NCI-H2029 treated with DMSO at 0.1 percent for 48 hours (cell line): ENCODE measurements around the gene THSD7B.

Source experiments
- DNase-seq: peaks from one replicate; lab custom pipeline; 2025; lab: John Stamatoyannopoulos, UW

THSD7B gene

DNA sequence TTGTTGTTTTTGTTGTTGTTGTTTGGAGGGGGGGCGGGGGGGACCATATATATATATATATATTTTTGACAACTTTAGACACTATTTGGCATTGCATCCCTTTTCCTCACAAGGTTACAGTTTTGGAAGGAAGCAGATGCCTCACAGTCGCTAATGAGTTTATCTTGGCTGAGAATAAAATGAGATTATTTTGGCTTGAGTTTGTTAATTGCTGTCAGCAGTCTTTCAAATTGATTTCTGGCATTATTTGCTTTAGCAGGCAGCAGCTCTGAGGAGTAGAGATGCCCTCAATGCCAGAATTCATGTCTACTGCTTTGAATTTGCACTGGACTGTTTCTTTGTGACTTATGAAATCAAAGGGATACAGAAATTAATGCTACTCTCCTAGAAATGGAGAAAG is 603.8 kb downstream of the THSD7B start:
- DNase-seq = no peak

DNA sequence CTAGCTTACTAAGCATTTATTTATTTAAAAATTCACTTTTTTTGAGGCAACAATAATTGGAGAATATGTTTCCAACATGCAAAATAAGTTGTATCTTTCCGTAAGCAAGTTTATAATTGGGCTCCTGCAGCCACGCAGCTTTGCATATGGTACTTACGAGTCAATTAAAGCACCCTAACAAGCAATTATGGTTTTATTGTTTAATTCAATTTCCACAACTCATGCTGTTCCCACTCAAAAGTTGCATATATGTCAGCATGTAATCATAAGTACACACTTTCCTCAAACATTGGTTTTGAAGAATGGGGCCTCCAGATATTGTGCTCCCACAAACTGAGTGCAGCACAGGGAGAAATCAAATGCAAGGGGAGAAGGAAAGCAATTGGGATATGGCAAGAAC is 613.8 kb downstream of the THSD7B start:
- DNase-seq = no peak

- DNase-seq = no peak
Observed at GRCh38 chr2:137380610-137381009, 615.3 kb downstream of the THSD7B start.

- no peak for DNase-seq
Observed at GRCh38 chr2:137381731-137382130, 616.4 kb downstream of the THSD7B start.

- DNase-seq = no peak
Observed at GRCh38 chr2:137383391-137383790, 618.0 kb downstream of the THSD7B start.

DNA sequence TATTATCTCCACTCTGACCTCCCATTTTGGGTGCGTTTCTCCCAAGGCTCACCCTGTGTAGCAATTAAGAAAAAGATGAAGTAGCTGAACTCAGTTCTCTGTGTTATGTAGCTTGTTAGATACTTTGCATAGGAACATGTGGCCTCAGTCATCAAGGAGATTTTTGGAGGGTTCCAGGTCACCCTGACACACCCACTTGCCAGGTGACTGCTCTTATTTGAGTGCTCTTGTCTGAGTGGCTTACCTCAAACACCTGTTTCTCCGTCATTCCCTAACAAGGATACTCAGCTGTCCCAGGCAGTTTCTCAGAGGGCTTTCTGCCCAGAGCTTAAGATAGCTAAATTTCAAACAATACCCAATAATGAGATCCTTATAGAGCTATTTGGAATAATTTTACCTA is 621.7 kb downstream of the THSD7B start:
- DNase-seq = no peak

DNA sequence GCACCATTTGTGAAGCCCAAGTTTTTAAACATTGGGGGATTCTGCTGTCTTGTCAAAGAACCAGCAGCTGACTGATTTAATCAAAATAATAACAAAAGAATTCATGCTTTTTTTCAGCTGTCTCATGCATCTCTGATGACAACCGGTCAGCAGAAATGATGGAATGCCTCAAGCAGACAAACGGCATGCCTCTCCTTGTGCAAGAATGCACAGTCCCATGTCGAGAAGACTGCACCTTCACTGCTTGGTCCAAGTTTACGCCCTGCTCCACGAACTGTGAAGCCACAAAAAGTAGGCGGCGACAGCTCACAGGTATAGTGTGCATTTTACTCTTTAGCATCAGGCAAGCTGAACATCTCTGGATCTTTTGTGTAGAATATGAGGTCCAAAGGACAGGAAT is 640.2 kb downstream of the THSD7B start:
- no peak for DNase-seq

DNA sequence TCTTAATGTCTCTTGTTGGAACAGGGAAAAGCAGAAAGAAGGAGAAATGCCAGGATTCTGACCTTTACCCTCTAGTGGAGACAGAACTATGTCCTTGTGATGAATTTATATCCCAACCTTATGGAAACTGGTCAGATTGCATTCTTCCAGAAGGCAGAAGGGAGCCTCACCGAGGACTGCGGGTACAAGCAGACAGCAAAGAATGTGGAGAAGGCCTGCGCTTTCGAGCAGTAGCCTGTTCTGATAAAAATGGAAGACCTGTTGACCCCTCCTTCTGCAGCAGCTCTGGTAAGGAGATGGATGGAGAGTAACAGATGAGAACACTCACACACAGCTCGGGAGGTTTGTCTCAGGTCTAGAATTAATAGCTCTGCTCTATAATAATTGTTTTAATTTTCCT is 646.2 kb downstream of the THSD7B start:
- no peak for DNase-seq

DNA sequence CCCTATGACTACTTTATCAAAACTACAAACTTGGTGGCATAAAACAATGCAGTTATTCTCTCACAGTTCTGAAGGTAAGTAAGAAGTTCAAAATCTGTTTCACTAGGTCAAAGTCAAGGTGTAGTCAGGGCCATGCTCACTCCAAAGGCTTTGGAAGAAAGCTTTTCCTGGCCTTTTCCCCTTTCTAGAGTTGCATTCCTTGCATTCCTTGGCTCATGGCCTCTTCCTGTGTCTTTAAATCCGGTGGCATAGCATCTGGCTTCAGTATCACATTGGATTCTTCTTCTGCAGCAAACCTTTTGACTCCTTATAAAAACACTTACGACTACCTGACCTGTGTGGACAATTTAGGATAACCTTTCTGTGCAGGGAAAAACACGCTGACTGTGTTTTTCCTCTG is 655.4 kb downstream of the THSD7B start:
- no peak for DNase-seq

DNA sequence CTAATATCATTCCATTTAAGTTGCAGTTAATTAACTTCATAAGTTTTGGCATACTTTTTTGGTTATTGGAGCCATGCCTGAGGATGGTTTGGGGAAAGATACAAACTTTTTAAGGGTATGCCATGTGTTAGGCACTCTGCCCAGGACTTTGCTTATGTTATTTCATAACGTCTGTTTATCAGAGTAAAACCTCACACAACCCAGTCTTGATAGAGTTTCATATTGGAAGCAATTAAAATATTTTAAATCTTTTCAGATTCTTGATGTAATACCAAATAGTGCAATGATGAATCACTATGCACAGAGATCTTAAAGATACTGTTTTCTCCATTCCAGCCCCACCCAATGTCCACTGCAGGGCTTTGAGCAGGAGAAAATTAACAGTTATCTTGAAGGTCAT is 669.8 kb downstream of the THSD7B start:
- no peak for DNase-seq

DNA sequence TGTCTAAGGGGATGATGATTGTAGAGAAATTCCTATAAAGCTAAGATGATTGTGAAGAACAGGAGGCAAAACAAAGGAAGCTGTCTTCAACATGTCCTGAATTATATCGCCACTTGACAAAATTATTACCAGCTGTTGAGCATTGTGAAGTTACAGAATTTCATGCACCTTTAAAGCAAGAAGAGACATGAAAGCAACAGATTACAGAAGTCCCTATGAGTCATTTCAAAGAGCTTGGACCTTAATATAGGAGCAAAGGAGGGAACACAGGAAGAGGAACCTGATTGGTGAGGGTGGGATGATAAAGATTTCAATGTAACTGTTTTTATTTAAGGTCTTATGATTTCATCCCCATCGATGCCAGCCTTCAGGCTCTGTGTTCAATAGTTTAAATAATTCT is 672.0 kb downstream of the THSD7B start:
- no peak for DNase-seq

GRCh38 chr2:137444970-137445369 is 679.6 kb downstream of the THSD7B start:
- no peak for DNase-seq

GRCh38 chr2:137449454-137449853 is 684.1 kb downstream of the THSD7B start:
- no peak for DNase-seq

GRCh38 chr2:137454886-137455285 is 689.5 kb downstream of the THSD7B start:
- no peak for DNase-seq

DNA sequence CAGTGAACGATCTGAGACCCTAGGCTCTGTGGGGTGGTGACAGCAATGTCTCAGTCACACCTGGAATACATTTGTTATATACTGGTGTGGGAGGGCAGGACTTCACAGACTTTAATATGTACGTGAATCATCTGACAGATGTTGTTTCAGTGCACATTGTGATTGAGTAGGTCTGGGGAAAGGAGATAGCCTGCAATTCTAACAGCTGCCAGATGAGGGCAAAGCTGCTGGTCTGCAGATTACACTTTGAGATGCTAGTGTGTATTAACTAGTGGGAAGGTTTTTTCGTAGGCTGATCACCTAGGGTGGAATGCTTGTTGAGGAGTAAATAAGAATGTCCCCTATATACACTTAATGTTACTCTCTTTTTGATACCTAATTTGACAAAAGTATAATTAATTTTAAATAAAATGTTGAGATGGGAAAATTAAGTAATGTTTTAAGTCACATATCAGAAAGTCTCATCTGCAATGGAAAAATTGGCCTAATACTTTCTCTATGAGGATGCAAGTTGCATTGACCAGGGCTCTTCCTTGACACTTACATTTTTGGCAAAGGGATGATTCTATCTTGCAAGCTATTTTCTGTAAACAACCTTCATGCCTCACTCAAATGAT is 702.0 kb downstream of the THSD7B start:
- DNase-seq = no peak

GRCh38 chr2:137493261-137493660 is 727.9 kb downstream of the THSD7B start:
- no peak for DNase-seq

- DNase-seq = no peak
Observed at GRCh38 chr2:137500599-137500998, 735.3 kb downstream of the THSD7B start.

GRCh38 chr2:137507237-137507636 is 741.9 kb downstream of the THSD7B start:
- no peak for DNase-seq

- no peak for DNase-seq
Observed at GRCh38 chr2:137508739-137509384, 743.5 kb downstream of the THSD7B start.

- DNase-seq = no peak
Observed at GRCh38 chr2:137511526-137511925, 746.2 kb downstream of the THSD7B start.

DNA sequence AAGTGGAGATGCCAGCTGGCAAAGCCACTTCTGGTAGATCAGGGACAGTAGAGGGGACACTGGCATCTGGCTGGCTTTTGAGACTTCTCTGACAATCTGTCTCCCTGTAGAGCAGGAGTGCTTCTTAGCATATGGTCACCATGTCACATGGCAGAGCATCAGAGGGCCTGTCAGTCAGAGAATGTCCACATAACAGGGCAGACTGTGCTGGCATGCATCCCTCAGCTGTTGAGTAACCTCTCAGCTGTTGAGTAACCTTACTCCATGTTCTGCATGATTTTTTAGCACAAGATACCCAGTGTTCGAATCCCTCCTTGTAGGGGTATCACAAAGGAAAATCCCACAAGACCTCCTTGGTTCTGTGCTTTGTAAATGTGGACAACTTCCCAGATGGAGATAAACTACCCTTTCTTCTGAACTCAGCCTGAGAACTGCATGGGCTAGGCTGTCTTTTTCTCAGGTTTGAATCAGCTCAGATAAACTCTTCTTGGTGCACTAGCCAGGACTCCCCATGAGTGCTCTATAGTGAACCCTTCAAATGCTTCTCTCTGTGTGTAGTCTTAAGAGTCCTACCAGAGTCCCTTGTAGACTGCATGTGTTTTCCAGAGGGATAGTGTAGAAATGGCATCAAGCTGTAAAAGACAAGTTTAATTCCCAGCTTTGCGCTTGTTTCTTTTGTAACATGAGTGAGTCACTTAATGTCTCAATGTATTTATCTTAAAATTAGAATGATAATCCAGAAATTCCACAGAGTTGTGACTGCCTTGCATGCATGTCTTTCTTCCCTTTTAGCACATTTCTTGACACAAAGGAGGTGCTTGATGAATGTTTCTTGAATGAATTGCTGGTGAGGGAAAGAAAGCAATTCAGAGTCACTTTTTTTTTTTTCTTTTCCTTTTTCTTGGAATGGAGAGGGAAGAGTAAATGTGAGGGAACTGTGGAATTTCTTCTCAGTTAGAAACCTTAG is 756.6 kb downstream of the THSD7B start:
- DNase-seq = no peak

GRCh38 chr2:137522620-137523011 is 757.3 kb downstream of the THSD7B start:
- no peak for DNase-seq

DNA sequence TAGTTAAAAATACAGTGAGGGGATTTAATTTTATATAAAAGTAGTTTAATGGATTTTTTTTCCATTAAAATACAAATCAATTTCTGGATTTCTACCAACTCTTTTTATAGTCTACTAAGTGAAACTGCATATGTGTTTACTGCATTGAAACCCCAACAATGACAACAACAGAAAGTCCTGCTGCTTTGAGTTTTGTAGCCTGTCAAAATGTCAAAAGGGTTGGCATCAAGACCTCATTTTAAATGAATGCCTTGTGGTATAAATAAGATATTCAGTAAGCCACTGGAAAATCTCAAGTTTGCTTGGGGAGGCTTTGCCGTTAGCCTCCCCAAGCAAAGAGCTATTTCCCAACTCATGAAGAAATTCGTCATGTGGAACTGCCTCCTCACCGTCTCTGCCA is 758.6 kb downstream of the THSD7B start:
- DNase-seq = no peak
